ENCODE data around the gene SERPINA9.
"Not testable (repeated sequence)": the region's sequence is repeated elsewhere in the genome, so short reads cannot be mapped to it uniquely, and the experiment has no call there.

Gene SERPINA9

DNA sequence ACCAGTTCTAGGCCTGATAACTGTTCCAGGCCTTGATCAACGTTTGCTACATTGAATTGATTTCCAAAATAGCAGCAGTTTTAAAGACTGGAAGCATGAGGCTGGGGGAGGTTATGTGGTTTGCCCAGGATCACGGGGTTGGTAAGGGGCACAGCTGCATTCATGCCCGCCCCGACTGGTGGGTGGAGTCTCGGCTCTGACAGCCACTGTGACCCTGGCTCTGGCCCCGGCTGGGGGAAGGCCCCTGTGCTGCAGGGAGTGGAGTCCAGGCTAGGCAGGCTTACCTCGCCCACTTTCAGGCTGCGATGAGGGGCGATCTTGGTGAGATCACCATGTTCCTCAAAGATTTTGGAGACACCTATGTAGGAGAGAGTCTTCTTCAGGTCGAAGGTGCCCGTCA is 13.3 kb upstream of the SERPINA9 start:
- FAIRE-seq (no peak), DNase-seq (ENCODE audit: insufficient read length, low spot score) (no peak)

DNA sequence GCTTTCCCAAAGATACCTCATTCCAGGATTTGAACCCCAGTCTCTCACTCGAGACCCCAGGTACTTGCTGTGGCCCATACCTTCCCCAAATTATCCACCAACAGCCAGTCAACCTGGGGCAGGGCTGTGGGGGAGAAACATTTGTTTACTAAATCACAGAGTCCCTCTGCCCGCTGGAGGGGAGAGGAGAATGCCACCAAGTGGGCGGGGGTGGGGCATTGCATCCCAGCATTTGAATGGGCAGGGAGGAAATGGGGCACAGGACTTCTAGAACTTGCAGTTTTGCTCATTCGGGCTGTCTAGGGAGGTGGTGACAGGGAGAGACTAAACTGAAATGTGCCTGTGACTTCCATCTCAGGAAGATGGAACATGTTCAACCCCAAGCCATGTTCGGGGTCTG is 10.9 kb upstream of the SERPINA9 start:
- DNase-seq (ENCODE audit: insufficient read length, low spot score) (no peak), FAIRE-seq (no peak)

DNA sequence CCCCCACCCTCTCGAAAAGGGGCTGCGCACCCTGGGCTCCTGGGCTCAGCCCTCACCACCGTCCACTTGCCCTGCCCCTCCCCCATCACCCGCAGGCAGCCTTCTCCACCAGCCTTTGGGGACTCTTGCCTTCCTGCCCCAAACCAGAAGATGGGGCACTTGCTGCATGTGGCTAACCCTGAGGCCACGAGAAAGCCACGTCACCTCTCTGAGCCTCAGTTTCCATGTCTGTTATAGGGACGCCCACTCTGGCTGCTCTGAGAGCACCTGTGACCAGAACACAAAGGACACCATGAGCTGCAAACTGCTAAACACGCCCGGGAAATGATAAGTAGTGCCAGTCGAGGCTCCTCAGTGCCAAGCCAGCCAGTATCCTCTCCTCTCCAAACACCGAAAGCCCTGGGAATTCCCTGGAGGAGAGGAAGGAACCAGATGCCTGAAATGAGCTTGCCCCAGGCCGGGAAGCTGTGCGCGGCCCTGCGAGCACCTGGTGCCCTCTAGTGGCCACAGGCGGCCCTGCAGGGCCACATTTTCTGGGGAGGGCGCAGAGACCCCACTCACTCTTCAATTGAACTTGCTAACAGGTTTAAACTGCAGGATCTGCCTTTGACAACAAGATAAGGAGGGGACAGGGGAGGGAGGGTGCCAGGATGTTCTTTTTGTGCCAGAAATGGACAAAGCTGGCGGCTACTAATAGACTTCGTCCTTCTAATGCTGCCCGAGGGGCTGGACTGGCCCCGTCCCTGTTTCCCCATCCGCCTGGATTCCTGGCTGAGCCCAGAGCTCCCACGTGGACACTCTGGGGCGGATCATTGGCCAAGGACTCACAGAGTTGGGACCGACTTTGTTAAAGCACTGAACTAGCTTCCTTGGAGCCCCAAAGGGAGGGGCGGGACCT is 10.2 kb upstream of the SERPINA9 start:
- DNase-seq (ENCODE audit: insufficient read length, low spot score) (peak; percentile 77), FAIRE-seq (peak; percentile 20)

GRCh38 chr14:94484481-94484880 is 8.5 kb upstream of the SERPINA9 start:
- FAIRE-seq (no peak), DNase-seq (ENCODE audit: insufficient read length, low spot score) (no peak)

DNA sequence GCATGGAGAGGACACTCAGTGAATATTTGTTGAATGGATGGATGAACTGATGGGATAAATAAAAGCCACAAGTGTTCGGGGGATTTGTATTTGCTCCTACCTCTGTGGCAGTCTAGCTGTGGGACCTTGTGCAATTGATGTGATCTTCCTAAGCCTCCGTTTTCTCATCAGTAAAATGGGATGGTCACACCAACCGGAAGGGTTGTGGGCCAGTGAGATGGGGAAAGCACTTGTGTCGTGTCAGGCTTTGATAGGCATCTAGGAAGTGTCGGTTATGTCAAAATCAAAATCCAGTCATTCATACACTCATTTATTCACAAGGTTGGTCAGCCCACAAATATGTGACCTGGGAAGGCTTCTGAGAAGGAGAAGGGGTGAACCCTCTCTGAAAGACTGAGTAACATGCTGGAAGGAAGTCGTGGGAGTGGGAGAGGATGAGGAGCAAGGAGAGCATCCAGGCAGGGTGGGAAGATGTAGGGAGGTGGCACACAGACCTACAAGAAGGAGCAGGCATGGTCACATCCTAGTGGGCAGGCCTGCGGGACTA is 7.8 kb upstream of the SERPINA9 start:
- no peak for FAIRE-seq
- DNase-seq (ENCODE audit: insufficient read length, low spot score), result peak; percentile 29

DNA sequence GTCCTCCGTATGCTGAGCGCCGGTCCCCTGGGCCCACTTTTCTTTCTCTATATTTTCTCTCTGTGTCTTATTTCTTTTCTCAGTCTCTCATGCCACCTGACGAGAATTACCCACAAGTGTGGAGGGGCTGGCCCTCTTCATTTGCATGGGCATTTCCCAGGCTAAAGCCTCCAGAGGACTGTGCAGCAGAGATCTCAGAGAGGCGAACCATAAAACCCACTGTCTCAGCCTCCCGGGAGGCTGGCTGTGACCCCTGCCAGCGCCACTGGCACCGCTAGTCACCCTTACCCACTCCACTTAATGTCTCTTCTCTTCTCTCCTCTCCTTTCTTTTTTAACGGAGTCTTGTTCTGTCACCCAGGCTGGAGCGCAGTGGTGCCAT is 7.1 kb upstream of the SERPINA9 start:
- DNase-seq (ENCODE audit: insufficient read length, low spot score) (no peak), FAIRE-seq (no peak)

GRCh38 chr14:94482132-94483070 is 6.4 kb upstream of the SERPINA9 start:
- not testable (repeated sequence) for DNase-seq (ENCODE audit: insufficient read length, low spot score); FAIRE-seq

DNA sequence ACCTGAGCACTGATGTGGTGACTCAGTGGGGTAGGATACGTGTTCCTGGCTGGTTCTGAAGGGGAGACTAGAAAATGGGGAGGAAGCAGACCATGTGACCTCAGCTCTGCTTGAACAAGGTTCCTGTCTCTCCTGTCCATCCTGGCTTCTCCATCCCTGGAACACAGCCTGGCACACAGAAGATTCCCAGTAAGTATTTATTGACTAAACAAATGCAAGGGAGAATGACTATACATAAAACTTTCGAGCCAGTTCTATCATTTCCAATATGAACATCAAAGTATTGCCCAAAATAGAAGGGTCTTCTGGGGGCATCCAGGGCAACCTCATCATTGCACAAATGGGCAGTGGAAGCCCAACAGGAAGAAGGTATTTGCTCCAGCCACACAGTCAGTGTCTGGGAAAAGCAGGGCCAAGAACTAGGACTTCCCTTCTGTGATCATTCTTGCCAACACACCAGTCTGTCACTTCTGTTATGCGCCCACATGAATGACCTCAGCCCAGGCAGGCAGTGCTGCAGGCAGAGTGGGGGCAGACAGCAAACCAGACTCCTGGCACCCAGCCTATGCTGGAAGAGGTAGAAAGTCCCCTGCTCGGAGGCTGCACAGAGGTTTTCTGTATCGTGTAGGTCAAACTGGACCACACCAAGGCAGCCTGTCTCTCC is 5.6 kb upstream of the SERPINA9 start:
- peak; percentile 36 for FAIRE-seq
- peak; percentile 36 for DNase-seq (ENCODE audit: insufficient read length, low spot score)

GRCh38 chr14:94480809-94481208 is 4.8 kb upstream of the SERPINA9 start:
- DNase-seq (ENCODE audit: insufficient read length, low spot score) (no peak), FAIRE-seq (no peak)

DNA sequence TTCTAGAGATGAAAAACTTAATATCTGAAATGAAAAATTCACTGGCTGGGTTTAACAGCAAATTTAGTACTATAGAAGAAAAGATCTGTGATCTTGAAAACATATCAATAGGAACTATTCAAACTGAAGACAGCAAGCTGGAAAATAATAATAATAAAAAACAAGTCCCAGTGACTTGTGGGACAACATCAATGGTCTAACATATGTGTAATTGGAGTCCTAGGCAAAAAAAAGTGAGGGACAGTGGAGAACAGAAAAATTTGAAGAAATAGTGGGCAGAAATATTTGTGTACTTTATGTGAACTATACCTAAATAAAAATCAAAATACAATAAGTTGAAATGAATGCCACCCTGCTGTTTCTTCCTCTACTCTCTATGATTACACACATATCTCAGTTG is 2.4 kb upstream of the SERPINA9 start:
- FAIRE-seq, result no peak
- no peak for DNase-seq (ENCODE audit: insufficient read length, low spot score)

GRCh38 chr14:94474581-94475031 is 1.4 kb downstream of the SERPINA9 start:
- DNase-seq (ENCODE audit: insufficient read length, low spot score) (peak; percentile 24), FAIRE-seq (no peak)

- DNase-seq (ENCODE audit: insufficient read length, low spot score), result no peak
- no peak for FAIRE-seq
These were observed 2.2 kb downstream of the SERPINA9 start for GRCh38 chr14:94473666-94474410.

- no peak for DNase-seq (ENCODE audit: insufficient read length, low spot score)
- no peak for FAIRE-seq
These were observed 3.2 kb downstream of the SERPINA9 start for GRCh38 chr14:94472842-94473241.

DNA sequence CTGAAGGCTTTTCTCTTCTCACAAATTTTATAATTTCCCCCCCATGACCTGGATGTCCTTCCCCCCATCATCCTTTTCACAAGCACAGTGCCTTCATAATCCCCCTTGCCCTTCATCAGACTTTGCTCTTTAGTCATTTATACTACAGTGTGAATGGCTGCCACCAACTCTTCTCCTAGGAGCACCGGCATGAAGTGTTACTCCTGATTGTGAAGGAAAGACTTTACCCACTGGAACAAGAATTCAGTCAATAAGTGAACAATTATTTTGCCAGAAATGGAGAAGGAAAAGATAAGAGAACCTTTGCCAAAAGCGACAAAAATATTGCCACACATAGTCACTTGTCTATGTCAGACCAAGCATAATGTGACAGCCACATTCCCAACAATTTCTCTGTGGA is 5.0 kb downstream of the SERPINA9 start:
- FAIRE-seq, result no peak
- DNase-seq (ENCODE audit: insufficient read length, low spot score), result no peak

DNA sequence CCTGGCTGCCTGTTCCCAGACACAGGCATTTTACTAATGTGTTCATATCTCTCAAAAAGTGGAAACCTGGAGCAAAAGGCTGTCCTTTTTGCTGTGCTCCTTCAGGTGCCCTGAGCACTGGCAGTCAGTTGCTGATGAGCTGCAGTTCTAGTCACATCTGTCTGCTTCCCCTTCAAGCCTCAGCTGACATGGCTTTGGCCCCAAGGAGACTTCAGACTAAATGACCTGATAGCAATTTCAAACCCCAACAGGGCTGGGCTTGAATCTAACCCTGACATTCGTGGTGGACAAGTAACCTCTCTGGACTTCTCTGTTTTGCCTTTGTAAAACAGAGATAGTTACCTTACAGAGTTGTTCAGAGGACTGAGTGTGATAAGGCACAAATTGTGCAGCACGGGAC is 5.7 kb downstream of the SERPINA9 start:
- FAIRE-seq, result no peak
- DNase-seq (ENCODE audit: insufficient read length, low spot score), result no peak

DNA sequence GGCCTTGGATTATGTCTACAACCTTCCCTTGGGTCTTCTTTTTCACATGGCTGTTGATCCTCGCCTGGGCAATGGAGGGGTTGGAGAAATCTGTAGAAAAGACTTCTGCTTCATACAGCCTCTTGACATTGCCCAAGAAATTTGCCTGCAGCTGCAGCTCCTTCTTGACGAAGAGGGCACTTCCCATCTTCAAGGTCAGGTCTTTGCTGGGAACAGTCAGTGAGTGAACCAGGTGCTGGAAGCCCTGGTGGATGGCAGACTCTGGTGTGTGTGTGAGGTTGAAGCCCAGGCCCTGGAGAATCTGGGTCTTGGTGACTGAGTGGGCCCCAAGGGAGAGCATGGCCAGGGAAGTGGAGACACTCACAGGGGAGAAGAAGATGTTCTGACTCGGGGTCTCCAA is 6.7 kb downstream of the SERPINA9 start:
- FAIRE-seq (no peak), DNase-seq (ENCODE audit: insufficient read length, low spot score) (no peak)

DNA sequence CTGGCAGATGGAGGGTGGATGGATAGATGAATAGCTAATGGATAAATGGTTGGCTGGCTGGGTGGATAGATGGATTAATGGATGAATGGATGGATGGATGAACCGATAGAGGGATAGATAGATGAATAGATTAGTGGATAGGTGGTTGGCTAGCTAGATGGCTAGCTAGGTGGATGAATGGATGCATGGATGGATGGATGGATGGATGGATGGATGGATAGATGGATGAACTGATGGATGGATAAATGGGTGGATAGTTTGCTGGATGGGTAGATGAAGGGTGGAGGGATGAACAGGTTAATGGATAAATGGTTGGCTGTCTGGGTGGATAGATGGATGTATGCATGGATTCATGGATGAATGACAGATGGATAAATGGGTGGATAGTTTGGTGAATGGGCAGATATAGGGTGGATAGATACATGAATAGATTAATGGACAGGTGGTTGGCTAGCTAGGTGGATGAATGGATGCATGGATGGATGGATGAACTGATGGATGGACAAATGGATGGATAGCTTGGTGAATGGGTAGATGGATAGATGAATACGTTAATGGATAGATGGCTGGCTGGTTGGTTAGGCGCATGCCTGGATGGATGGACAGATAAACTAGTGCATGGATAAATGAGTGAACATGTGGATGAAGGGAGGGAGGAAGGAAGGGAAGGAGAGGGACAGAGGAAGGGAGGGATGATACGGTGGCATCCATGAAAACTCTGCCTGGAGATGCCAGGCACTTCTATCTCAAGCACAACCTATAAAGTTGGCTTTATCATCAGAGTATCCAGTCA is 8.1 kb downstream of the SERPINA9 start:
- DNase-seq (ENCODE audit: insufficient read length, low spot score), result no peak
- no peak for FAIRE-seq

GRCh38 chr14:94466706-94467370 is 9.2 kb downstream of the SERPINA9 start:
- DNase-seq (ENCODE audit: insufficient read length, low spot score) (no peak), FAIRE-seq (no peak)

DNA sequence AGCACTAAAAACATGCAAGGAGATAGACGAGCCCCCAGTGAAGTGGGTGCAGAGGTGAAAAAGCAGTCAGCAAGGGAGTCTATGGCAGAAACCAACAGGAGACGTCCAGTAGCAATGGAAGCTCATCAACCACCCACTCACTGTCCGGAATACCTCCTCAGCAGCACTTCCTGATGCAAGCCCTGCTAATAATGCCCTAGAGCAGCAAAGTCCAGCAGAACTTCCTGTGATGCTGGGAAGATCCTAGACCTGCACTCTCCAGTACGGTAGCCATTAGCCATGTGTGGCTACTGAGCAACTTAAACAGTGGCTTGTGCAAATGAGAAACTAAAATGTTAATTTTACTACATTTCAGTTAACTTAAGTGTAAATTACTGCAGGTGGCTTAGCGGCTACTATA is 11.0 kb downstream of the SERPINA9 start:
- DNase-seq (ENCODE audit: insufficient read length, low spot score), result no peak
- FAIRE-seq, result no peak
